IMR-90 (cell line): Measurements from ENCODE around the gene KCTD18. TPM values are rescaled to one million over a fixed set of nuclear protein-coding genes. Genes with fewer than 3 reads are reported as not detected.

Experiments used
- ATAC-seq: fragments of 200-7000 bp; cut with Tn5 transposase; 2 replicates; pipeline ENCODE4 v1.9.1; 2020; ENCODE audit warnings: low read depth, mild to moderate bottlenecking, moderate library complexity
- BruUV-seq: library from RNA; stranded (reverse); fragments of 400-500 nt; replicated peaks from 2 replicates; lab custom pipeline; 2021; lab: Mats Ljungman, UMichigan
- CTCF ChIA-PET: fragments of 300-600 bp; formaldehyde crosslinking; extraction: SDS; loops from one replicate; lab custom pipeline; 2021; ENCODE audit warnings: antibody characterized with exemption; lab: Yijun Ruan, JAX
- POLR2A ChIA-PET: fragments of 300-600 bp; sonication (Branson Sonifier 250); formaldehyde crosslinking; loops from one replicate; lab custom pipeline; 2022; ENCODE audit warnings: antibody characterized with exemption; ENCODE audit not compliant: unreplicated experiment; lab: Charles Lee
- DNase-seq: peaks from one replicate; pipeline ENCODE4 v3.0.0; 2013
- H2AFZ ChIP-seq: replicated peaks from 2 replicates; pipeline ENCODE3; 2013; ENCODE audit warnings: low read length, mild to moderate bottlenecking; ENCODE audit not compliant: poor library complexity
- H2AK5ac ChIP-seq: 2 replicates; pipeline ENCODE4 v1.6.1; 2013; ENCODE audit warnings: low read depth, low read length, inconsistent platforms
- H2AK9ac ChIP-seq: replicated peaks from 2 replicates; pipeline ENCODE3; 2013; ENCODE audit warnings: mild to moderate bottlenecking, low read depth, low read length, moderate library complexity; ENCODE audit not compliant: poor library complexity
- H2BK120ac ChIP-seq: 2 replicates; pipeline ENCODE4 v1.6.1; 2013; ENCODE audit warnings: low read depth, low read length, inconsistent platforms
- H2BK15ac ChIP-seq: 3 replicates; pipeline ENCODE4 v1.6.1; 2013; ENCODE audit warnings: low read depth, low read length, inconsistent platforms
- H2BK20ac ChIP-seq: 2 replicates; pipeline ENCODE4 v1.6.1; 2013; ENCODE audit warnings: low read depth, mild to moderate bottlenecking, inconsistent platforms, low read length, moderate library complexity
- H2BK5ac ChIP-seq: 2 replicates; pipeline ENCODE4 v1.6.1; 2013; ENCODE audit warnings: mild to moderate bottlenecking, low read depth, low read length, inconsistent platforms; ENCODE audit not compliant: poor library complexity, severe bottlenecking
- H3K14ac ChIP-seq: replicated peaks from 2 replicates; pipeline ENCODE4 v1.6.1; 2013; ENCODE audit warnings: low read depth, low read length, inconsistent platforms
- H3K18ac ChIP-seq: 2 replicates; pipeline ENCODE4 v1.6.1; 2013; ENCODE audit warnings: low read depth, low read length, control low read depth
- H3K23ac ChIP-seq: 2 replicates; pipeline ENCODE4 v1.6.1; 2013; ENCODE audit warnings: low read depth, low read length, inconsistent platforms
- H3K27ac ChIP-seq: 2 replicates; pipeline ENCODE4 v1.5.1; 2013; ENCODE audit warnings: mild to moderate bottlenecking, control low read depth, low read length; ENCODE audit not compliant: insufficient read depth
- H3K27me3 ChIP-seq: 2 replicates; pipeline ENCODE4 v1.6.1; 2013; ENCODE audit warnings: low read length; ENCODE audit not compliant: control insufficient read depth, insufficient read depth
- H3K36me3 ChIP-seq: 2 replicates; pipeline ENCODE4 v1.6.1; 2013; ENCODE audit warnings: low read length, mixed read lengths; ENCODE audit not compliant: control insufficient read depth, insufficient read depth
- H3K4ac ChIP-seq: 2 replicates; pipeline ENCODE4 v1.6.1; 2013; ENCODE audit warnings: low read depth, low read length, inconsistent platforms
- H3K4me1 ChIP-seq: 2 replicates; pipeline ENCODE4 v1.6.1; 2013; ENCODE audit warnings: low read length, mixed read lengths; ENCODE audit not compliant: control insufficient read depth, insufficient read depth
- H3K4me2 ChIP-seq: 2 replicates; pipeline ENCODE4 v1.6.1; 2013; ENCODE audit warnings: low read depth, mild to moderate bottlenecking, control low read depth, low read length, moderate library complexity
- H3K4me3 ChIP-seq: 2 replicates; pipeline ENCODE4 v1.5.1; 2013; ENCODE audit warnings: low read depth, mild to moderate bottlenecking, control low read depth, low read length, moderate library complexity; ENCODE audit not compliant: insufficient read depth
- H3K56ac ChIP-seq: 2 replicates; pipeline ENCODE4 v1.6.1; 2013; ENCODE audit warnings: low read length, inconsistent platforms; ENCODE audit not compliant: insufficient read depth; ENCODE audit errors: extremely low read depth
- H3K79me1 ChIP-seq, 2 experiments: 2 replicates each; pipeline ENCODE4 v1.6.1; 2013; ENCODE audit warnings: low read length in 2 of 2, inconsistent platforms in 1 of 2, low read depth in 1 of 2
- H3K9ac ChIP-seq: 2 replicates; pipeline ENCODE4 v1.6.1; 2013; ENCODE audit warnings: low read depth, low read length, control low read depth
- H3K9me1 ChIP-seq: 2 replicates; pipeline ENCODE4 v1.6.1; 2013; ENCODE audit warnings: low read length, inconsistent platforms; ENCODE audit not compliant: insufficient read depth
- H3K9me3 ChIP-seq: 2 replicates; pipeline ENCODE4 v1.6.1; 2013; ENCODE audit warnings: low read length; ENCODE audit not compliant: control insufficient read depth, insufficient read depth
- H4K20me1 ChIP-seq: 2 replicates; pipeline ENCODE4 v1.6.1; 2013; ENCODE audit warnings: low read length, inconsistent platforms; ENCODE audit not compliant: insufficient read depth
- H4K5ac ChIP-seq: 2 replicates; pipeline ENCODE4 v1.6.1; 2013; ENCODE audit warnings: mild to moderate bottlenecking, low read depth, low read length, control low read depth
- H4K8ac ChIP-seq, 2 experiments: 2 replicates each; pipeline ENCODE4 v1.6.1; 2013; ENCODE audit warnings: low read depth in 2 of 2, low read length in 2 of 2, control low read depth in 1 of 2, inconsistent platforms in 1 of 2
- H4K91ac ChIP-seq: 2 replicates; pipeline ENCODE4 v1.6.1; 2013; ENCODE audit warnings: low read depth, low read length, inconsistent platforms; ENCODE audit not compliant: insufficient read depth
- BHLHE40 ChIP-seq: fragments of 150-350 bp; IDR thresholded peaks from 2 replicates; pipeline ENCODE4 v1.6.1; 2016; ENCODE audit warnings: mild to moderate bottlenecking, low read depth, low read length
- ELK1 ChIP-seq: fragments of 150-350 bp; IDR thresholded peaks from 2 replicates; pipeline ENCODE4 v1.6.1; 2016; ENCODE audit warnings: low read depth, mild to moderate bottlenecking, low read length, moderate library complexity, borderline replicate concordance
- MAFK ChIP-seq: IDR thresholded peaks from 2 replicates; pipeline ENCODE4 v1.6.1; 2012; ENCODE audit warnings: low read depth, low read length, improper control_type of control experiment
- MAZ ChIP-seq: IDR thresholded peaks from 2 replicates; pipeline ENCODE4 v1.6.1; 2012; ENCODE audit warnings: low read depth, mild to moderate bottlenecking, low read length, improper control_type of control experiment, moderate library complexity, borderline replicate concordance
- SMC3 ChIP-seq: fragments of 150-350 bp; IDR thresholded peaks from 2 replicates; pipeline ENCODE4 v1.6.1; 2016; ENCODE audit warnings: low read depth, mild to moderate bottlenecking, antibody characterized with exemption, low read length, moderate library complexity
- dilution Hi-C: fragments of 300-500 bp; cut with HindIII; formaldehyde crosslinking; loops from one replicate; pipeline ENCODE4 v1.14.3; 2018; ENCODE audit warnings: low sequenced_read_pairs; ENCODE audit not compliant: unreplicated experiment
- in situ Hi-C: fragments of 300-500 bp; cut with MboI; formaldehyde crosslinking; loops from 3 replicates; pipeline ENCODE4 v1.14.3; 2019; ENCODE audit warnings: low sequenced_read_pairs, inconsistent platforms, mixed read lengths
- intact Hi-C: fragments of 100-400 bp; cut with micrococcal nuclease; formaldehyde crosslinking; loops from 2 replicates; pipeline ENCODE4 v1.10.0; 2022
- polyA plus RNA-seq, 3 experiments: library from polyadenylated mRNA; depleted of rRNA; stranded (reverse); fragments of >200 nt; gene quantifications; 2 replicates each; pipeline ENCODE4 v1.2.3, GENCODE V29; 2012; ENCODE audit warnings: low replicate concordance in 1 of 3
- total RNA-seq: library from RNA; depleted of rRNA; stranded (reverse); fragments of >200 nt; gene quantifications from 2 replicates; pipeline ENCODE4 v1.2.3, GENCODE V29; 2012

The KCTD18 gene
- total and polyA plus RNA-seq, 2 of the 4 experiments (the other 2 are of a cell fraction) = 6.7 to 10.4 TPM

GRCh38 chr2:200509612-200510433 is at the start of gene KCTD18 (continued):
- TF ChIP-seq MAZ = peak; percentile 94
- no peak for TF ChIP-seq BHLHE40
- no peak for TF ChIP-seq ELK1

- dilution Hi-C loops = no loop called here
- no peak overlapping the region for H2AFZ ChIP-seq
- peaks cover 4 to 12% of the 10 kb centered on the region in 2 experiments; a peak in 2 of 4 replicates for H3K79me1 ChIP-seq
- H4K8ac ChIP-seq = no peak overlapping the region
- peaks cover 4% of the 10 kb centered on the region; the same call in 1 of the 2 replicates for H3K4me1 ChIP-seq
- no peak overlapping the region for H2BK15ac ChIP-seq
- TF ChIP-seq BHLHE40 (no peak), SMC3 (no peak), MAFK (no peak)
- CTCF ChIA-PET = no interaction called here
- no peak overlapping the region for H3K4me2 ChIP-seq
- no peak overlapping the region for H3K14ac ChIP-seq
- H2BK20ac ChIP-seq = no peak overlapping the region
- no peak overlapping the region for H2BK5ac ChIP-seq
- DNase-seq = no peak
- no peak overlapping the region for H3K4me3 ChIP-seq
- H3K18ac ChIP-seq = no peak overlapping the region
- no peak overlapping the region for H2BK120ac ChIP-seq
- H4K5ac ChIP-seq = no peak overlapping the region
- no peaks in the 10 kb centered on the region for H4K20me1 ChIP-seq
- H2AK5ac ChIP-seq = no peak overlapping the region
- no peak for ATAC-seq
- H3K27me3 ChIP-seq = no peaks in the 10 kb centered on the region
- intact Hi-C loops = no loop called here
- no peak overlapping the region for H3K27ac ChIP-seq
- H3K23ac ChIP-seq = no peak overlapping the region
- in situ Hi-C loops = no loop called here
- no peak overlapping the region for H2AK9ac ChIP-seq
- peaks cover 3% of the 10 kb centered on the region; the same call in 1 of the 2 replicates for H3K9me3 ChIP-seq
- BruUV-seq = no TSS peak
- no peak overlapping the region for H3K4ac ChIP-seq
- H4K91ac ChIP-seq = no peak overlapping the region
- POLR2A ChIA-PET = no interaction called here
- peaks cover 2% of the 10 kb centered on the region; the same call in 1 of the 2 replicates for H3K36me3 ChIP-seq
- H3K9me1 ChIP-seq = 0 out of 2 replicates have a peak, but pooled peaks cover 10% of the 10 kb centered on the region
- no peak overlapping the region for H3K9ac ChIP-seq
- no peak overlapping the region for H3K56ac ChIP-seq
Observed at GRCh38 chr2:200540793-200541192, 30.9 kb upstream of the KCTD18 start.
